IgD-negative memory B cell (primary cell): ENCODE results near the gene GDF7. TPM values are rescaled to one million over a fixed set of nuclear protein-coding genes. Genes with fewer than 3 reads are reported as not detected.
"Not testable (repeated sequence)": the region's sequence is repeated elsewhere in the genome, so short reads cannot be mapped to it uniquely, and the experiment has no call there.

Experiments used
- H3K27ac Mint-ChIP-seq, 3 donors: one replicate each; pipeline ENCODE4 v1.8.0; 2020 to 2022; ENCODE audit warnings: mild to moderate bottlenecking in 3 of 3, mixed read lengths in 3 of 3, moderate library complexity in 1 of 3
- H3K27me3 Mint-ChIP-seq: one replicate; pipeline ENCODE4 v1.8.0; 2021; ENCODE audit warnings: mixed read lengths
- H3K36me3 Mint-ChIP-seq: one replicate; pipeline ENCODE4 v1.8.0; 2020; ENCODE audit warnings: mild to moderate bottlenecking, mixed read lengths
- H3K4me1 Mint-ChIP-seq, 3 donors: one replicate each; pipeline ENCODE4 v1.8.0; 2020 to 2022; ENCODE audit warnings: mixed read lengths in 3 of 3, mild to moderate bottlenecking in 1 of 3
- H3K4me3 Mint-ChIP-seq, 4 donors: one replicate each; pipeline ENCODE4 v1.8.0; 2020 to 2022; ENCODE audit warnings: mild to moderate bottlenecking in 4 of 4, mixed read lengths in 4 of 4, moderate library complexity in 3 of 4
- H3K9me3 Mint-ChIP-seq, 3 donors: one replicate each; pipeline ENCODE4 v1.8.0; 2020 to 2021; ENCODE audit warnings: mixed read lengths in 3 of 3, mild to moderate bottlenecking in 1 of 3
- polyA plus RNA-seq: library from polyadenylated mRNA; unstranded; fragments of 300-500 nt; fragmentation: Illumina TruSeq; gene quantifications from one replicate; pipeline ENCODE4 v1.2.3, GENCODE V29; 2021

Gene GDF7
- polyA plus RNA-seq, 1 donor from 2014 or later = 0.74 TPM

DNA sequence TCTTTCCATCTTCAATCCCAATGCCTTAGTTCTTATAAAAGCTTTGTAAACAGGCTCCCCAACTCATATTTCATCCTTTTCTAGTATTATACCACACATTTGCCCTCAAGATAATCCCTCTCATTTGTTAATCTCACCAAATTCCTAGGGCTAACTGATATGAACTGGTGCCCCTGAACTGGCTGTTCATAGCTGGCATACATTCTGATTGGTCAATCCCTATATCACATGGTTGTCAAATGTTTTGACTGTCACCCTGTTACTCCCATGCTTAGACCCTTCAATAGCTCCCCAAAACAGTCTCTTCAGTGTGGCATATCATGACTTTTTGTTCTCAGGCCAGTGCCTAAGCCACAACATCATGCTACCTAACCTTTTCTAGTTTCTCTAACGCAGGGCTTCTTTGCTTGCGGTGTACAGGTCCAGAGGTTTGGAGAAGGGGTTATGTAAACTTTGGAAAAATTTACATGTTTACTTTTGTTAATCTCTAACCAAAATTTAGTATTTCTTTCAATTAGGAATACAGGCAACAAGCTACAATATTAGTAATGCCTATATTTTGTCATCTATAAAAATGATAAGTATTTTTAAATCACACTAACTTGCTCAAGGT, 30.5 kb downstream of the GDF7 start:
- Mint-ChIP-seq H3K9me3 (no peaks in the 10 kb centered on the region), H3K4me3 (no peak overlapping the region), H3K27ac (peak overlapping the region in 1 of 3 donors; percentile 29), H3K4me1 (peaks cover 11 to 25% (median 17%) of the 10 kb centered on the region in 3 donors), H3K27me3 (no peaks in the 10 kb centered on the region), H3K36me3 (peaks cover 4% of the 10 kb centered on the region)

DNA sequence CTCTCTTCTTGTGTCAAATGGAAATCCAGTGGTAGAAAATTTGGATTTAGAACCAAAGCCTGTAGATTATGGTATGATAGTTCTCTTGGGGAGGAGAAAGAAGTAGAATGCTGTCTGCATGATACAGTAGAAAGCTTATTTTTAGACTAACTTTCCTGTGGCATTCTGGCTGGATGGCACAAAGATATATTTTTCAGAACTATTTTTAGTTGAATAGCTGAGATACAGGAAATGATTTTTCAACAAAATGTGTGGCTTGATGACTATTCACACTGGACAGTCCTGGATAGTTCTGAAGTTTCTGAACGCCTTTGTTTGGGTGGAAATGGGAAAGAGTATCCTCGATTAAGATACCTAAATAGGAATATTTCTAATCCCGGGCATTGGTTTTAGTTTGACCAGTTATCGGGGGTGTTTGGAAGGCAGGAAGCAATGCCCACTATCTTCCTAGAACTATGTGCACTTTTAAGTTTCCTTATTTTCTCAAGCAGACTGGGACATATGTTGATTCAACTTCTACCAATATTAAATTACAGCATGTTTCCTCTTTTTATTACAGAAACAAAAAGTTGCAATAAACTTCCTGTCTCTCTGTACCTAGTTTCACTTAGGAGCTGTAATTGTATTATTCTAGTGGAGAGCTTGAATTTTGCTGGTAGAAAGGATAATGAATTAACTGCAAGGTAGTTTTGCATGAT, 32.1 kb downstream of the GDF7 start:
- Mint-ChIP-seq H3K4me3 (peak overlapping the region in 2 of 4 donors; percentile 59 to 76), H3K36me3 (peaks cover 9% of the 10 kb centered on the region), H3K9me3 (no peaks in the 10 kb centered on the region), H3K27ac (peak overlapping the region in 1 of 3 donors; percentile 9), H3K27me3 (no peaks in the 10 kb centered on the region), H3K4me1 (peaks cover 11 to 25% (median 20%) of the 10 kb centered on the region in 3 donors)

DNA sequence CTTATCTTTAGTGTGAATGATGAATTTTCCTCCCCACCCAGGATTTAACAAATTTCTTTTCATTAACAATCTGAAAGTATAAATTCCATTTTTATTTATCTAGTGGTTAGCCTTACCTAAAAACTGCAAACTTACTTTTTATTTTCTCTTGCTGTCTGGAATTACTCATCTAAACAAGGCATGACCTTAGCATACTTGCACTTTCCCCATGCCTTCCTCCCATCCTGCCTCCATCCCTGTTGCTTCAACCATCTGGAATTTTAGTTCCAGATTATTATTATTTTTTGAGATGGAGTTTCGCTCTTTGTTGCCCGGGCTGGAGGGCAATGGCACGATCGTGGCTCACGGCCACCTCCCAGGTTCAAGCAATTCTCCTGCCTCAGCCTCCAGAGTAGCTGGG, 35.6 kb downstream of the GDF7 start:
- Mint-ChIP-seq H3K4me3 (no peak overlapping the region), H3K27ac (no peak overlapping the region), H3K9me3 (no peaks in the 10 kb centered on the region), H3K27me3 (no peaks in the 10 kb centered on the region), H3K36me3 (peaks cover 10% of the 10 kb centered on the region), H3K4me1 (peaks cover 15 to 26% (median 21%) of the 10 kb centered on the region in 3 donors)

DNA sequence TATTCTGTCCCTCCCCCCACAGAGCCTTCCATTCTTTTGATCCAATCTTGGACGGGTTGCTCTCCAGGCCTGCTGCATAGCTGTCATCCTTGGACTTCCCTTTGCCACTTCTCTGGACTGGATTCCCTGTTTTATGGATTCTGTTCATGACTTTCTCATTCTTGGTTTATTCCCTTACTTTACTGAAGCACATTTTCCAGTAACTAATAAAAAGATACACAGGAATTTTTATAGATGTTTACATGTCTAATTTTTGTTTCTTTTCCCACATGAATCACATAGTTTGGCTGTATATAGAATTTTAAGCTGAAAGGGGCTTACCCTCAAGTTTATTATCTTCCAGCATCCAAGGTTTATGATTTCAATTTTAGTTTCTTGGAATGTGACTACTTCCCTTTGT, 37.9 kb downstream of the GDF7 start:
- no peaks in the 10 kb centered on the region for H3K9me3 Mint-ChIP-seq
- H3K4me3 Mint-ChIP-seq = no peak overlapping the region
- peaks cover 4 to 14% (median 9%) of the 10 kb centered on the region in 3 donors for H3K4me1 Mint-ChIP-seq
- H3K27me3 Mint-ChIP-seq = no peaks in the 10 kb centered on the region
- peaks cover 12% of the 10 kb centered on the region for H3K36me3 Mint-ChIP-seq
- no peak overlapping the region for H3K27ac Mint-ChIP-seq

DNA sequence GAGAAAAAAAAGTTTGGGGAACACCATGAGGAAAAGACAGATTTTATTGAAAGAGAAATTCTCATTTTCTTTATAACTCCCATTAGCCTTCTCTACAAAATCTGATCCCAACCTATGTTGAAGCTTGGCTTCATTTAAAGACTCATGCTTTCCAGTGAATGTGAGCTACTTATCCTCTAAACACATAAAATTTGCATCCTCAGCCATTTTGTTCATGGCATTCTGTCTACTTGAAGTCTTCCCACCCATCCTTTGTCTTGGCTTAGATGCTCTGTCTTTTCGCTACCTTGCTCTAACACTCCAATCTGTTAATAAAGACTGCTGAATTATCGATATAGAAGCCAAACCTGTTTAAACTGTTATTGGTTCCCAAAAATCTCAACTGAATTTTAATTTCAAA, 39.3 kb downstream of the GDF7 start:
- Mint-ChIP-seq H3K4me3 (no peak overlapping the region), H3K9me3 (no peaks in the 10 kb centered on the region), H3K4me1 (peaks cover 4 to 11% (median 8%) of the 10 kb centered on the region in 3 donors), H3K27me3 (no peaks in the 10 kb centered on the region), H3K36me3 (peaks cover 15% of the 10 kb centered on the region), H3K27ac (no peak overlapping the region)

DNA sequence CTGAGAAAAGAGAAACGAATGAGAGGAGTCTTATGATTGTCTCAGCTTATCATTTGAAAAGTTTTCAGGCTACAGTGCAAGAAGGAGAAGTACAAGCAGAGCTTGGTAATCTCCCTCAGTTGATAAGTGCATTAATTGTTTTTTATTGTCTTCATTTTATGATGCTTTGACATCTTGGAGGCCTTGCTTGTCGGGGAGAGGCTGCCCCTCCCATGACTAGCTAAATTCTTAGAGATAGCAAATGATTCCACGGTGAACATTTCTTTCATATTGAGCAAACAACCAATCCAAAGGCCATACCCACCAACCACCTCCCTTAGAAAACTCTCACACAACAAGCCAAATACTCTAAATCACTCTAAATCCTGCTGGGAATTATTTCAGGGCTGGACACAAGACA, 39.8 kb downstream of the GDF7 start:
- Mint-ChIP-seq H3K4me1 (peaks cover 4 to 9% (median 8%) of the 10 kb centered on the region in 3 donors), H3K36me3 (peaks cover 17% of the 10 kb centered on the region), H3K4me3 (no peak overlapping the region), H3K27me3 (no peaks in the 10 kb centered on the region), H3K27ac (no peak overlapping the region), H3K9me3 (no peaks in the 10 kb centered on the region)

DNA sequence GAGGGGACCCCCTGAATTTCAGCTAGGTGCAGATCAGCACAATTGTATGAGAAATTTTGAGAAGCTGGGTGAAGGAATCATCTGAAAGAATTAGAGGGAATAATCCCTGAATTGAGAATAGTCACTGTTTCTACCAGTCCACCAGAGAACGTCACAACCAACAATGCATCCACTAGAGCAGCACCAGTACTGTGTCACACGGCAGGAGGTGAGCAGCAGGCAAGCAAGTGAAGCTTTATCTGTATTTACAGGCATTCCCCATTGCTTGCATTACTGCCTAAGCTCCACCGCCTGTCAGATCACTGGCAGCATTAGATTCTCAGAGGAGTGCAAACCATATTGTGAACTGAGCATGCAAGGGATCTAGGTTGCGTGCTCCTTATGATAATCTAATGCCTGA, 40.7 kb downstream of the GDF7 start:
- Mint-ChIP-seq H3K4me3 (no peak overlapping the region), H3K36me3 (peaks cover 17% of the 10 kb centered on the region), H3K27me3 (no peaks in the 10 kb centered on the region), H3K9me3 (no peaks in the 10 kb centered on the region), H3K4me1 (peaks cover 4 to 8% (median 7%) of the 10 kb centered on the region in 3 donors), H3K27ac (no peak overlapping the region)

DNA sequence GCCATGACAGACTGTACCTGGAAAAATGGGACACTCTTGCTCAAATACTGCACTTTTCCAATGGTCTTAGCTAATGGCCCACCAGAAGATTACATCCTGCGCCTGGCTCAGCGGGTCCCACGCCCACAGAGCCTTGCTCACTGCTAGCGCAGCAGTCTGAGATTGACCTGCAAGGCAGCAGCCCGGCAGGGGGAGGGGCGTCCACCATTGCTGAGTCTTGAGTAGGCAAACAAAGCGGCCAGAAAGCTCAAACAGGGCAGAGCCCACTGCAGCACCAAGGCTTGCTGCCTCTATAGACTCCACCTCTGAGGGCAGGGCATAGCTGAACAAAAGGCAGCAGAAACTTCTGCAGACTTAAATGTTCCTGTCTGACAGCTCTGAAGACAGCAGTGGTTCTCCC, 44.7 kb downstream of the GDF7 start:
- H3K9me3 Mint-ChIP-seq, H3K27ac Mint-ChIP-seq, H3K4me3 Mint-ChIP-seq, H3K27me3 Mint-ChIP-seq: not testable (repeated sequence)
- peaks cover 10 to 15% (median 10%) of the 10 kb centered on the region in 3 donors for H3K4me1 Mint-ChIP-seq
- peaks cover 19% of the 10 kb centered on the region for H3K36me3 Mint-ChIP-seq

DNA sequence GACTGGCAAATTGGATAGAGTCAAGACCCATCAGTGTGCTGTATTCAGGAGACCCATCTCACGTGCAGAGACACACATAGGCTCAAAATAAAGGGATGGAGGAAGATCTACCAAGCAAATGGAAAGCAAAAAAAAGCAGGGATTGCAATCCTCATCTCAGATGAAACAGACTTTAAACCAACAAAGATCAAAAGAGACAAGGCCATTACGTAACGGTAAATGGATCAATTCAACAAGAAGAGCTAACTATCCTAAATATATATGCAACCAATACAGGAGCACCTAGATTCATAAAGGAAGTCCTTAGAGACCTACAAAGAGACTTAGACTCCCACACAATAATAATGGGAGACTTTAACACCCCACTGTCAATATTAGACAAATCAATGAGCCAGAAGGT, 46.6 kb downstream of the GDF7 start:
- peaks cover 8 to 12% (median 10%) of the 10 kb centered on the region in 3 donors for H3K4me1 Mint-ChIP-seq
- H3K27me3 Mint-ChIP-seq, H3K4me3 Mint-ChIP-seq, H3K9me3 Mint-ChIP-seq: not testable (repeated sequence)
- peaks cover 19% of the 10 kb centered on the region for H3K36me3 Mint-ChIP-seq
- H3K27ac Mint-ChIP-seq = peak overlapping the region in 1 of 3 donors; percentile 67

DNA sequence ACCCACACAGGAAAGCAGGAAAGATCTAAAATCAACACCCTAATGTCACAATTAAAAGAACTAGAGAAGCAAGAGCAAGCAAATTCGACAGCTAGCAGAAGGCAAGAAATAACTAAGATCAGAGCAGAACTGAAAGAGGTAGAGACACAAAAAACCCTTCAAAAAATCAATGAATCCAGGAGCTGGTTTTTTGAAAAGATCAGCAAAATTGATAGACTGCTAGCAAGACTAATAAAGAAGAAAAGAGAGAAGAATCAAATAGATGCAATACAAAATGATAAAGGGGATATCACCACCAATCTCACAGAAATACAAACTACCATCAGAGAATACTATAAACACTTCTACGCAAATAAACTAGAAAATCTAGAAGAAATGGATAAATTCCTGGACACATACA, 47.5 kb downstream of the GDF7 start:
- Mint-ChIP-seq H3K4me3 (peak overlapping the region in 1 of 4 donors; percentile 30), H3K9me3 (peaks cover 0 to 12% (median 9%) of the 10 kb centered on the region in 3 donors), H3K27ac (peak overlapping the region in 1 of 3 donors; percentile 67), H3K4me1 (peaks cover 8 to 12% (median 10%) of the 10 kb centered on the region in 3 donors), H3K36me3 (peaks cover 21% of the 10 kb centered on the region)
- not testable (repeated sequence) for H3K27me3 Mint-ChIP-seq

DNA sequence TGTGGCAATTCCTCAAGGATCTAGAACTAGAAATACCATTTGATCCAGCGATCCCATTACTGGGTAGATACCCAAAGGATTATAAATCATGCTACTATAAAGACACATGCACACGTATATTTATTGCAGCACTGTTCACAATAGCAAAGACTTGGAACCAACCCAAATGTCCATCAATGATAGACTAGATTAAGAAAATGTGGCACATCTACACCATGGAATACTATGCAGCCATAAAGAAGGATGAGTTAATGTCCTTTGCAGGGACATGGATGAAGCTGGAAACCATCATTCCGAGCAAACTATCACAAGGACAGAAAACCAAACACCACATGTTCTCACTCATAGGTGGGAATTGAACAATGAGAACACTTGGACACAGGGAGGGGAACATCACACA, 49.2 kb downstream of the GDF7 start:
- Mint-ChIP-seq H3K4me1 (peaks cover 12 to 16% (median 13%) of the 10 kb centered on the region in 3 donors), H3K36me3 (peaks cover 16% of the 10 kb centered on the region), H3K27ac (peak overlapping the region in 1 of 3 donors; percentile 65), H3K9me3 (peaks cover 0 to 12% (median 9%) of the 10 kb centered on the region in 3 donors)
- not testable (repeated sequence) for H3K27me3 Mint-ChIP-seq, H3K4me3 Mint-ChIP-seq

DNA sequence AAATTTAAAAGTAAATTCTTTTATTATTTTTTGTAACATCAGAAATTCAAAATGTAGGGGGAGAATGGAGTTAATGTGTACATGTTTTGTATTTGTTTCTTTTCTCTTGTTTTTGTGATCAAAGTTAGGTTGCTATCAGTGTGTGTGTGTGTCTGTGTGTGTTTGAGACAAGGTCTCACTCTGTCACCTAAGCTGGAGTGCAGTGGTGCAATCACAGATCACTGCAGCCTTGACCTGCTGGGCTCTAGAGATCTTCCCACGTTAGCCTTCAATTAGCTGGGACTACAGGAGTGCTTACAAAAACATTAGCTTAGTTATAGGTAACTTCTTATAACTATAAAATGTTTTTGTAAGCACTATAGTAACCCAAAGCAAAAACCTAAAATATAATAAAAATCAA, 50.7 kb downstream of the GDF7 start:
- peaks cover 12% of the 10 kb centered on the region for H3K36me3 Mint-ChIP-seq
- H3K9me3 Mint-ChIP-seq = peaks cover 0 to 12% (median 9%) of the 10 kb centered on the region in 3 donors
- no peak overlapping the region for H3K27ac Mint-ChIP-seq
- H3K27me3 Mint-ChIP-seq = no peaks in the 10 kb centered on the region
- no peak overlapping the region for H3K4me3 Mint-ChIP-seq
- H3K4me1 Mint-ChIP-seq = peaks cover 12 to 16% (median 13%) of the 10 kb centered on the region in 3 donors

DNA sequence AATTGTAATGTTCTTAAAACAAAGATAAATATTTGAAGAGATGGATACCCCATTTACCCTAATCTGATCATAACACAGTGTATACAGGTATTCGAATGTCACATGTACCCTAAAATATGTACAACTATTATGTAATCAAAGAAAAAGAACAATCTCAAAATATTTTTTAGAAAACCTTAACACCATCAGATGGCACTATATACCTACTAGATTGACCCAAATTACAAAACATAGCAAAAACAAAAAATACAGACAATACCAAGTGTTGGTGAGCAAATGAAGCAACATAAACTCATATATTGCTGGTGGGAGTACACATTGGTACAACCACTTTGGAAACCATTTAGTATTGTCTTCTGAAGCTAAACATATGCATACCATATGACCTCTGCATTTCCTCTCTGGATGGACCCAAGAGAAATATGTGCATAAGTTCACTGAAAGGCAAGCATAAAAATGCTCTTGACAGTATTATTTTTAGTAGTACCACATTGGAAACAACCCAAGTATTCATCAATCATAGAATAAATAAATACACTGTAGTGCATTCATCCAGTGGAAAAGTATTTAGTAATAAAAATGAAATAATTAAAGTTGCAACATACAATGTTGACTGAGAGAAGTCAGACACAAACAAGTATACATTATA, 55.8 kb downstream of the GDF7 start:
- Mint-ChIP-seq H3K27ac (no peak overlapping the region), H3K27me3 (no peaks in the 10 kb centered on the region), H3K4me1 (peaks cover 2 to 6% (median 6%) of the 10 kb centered on the region in 3 donors), H3K9me3 (peaks cover 0 to 8% (median 7%) of the 10 kb centered on the region in 3 donors), H3K4me3 (no peak overlapping the region), H3K36me3 (peaks cover 2% of the 10 kb centered on the region)

DNA sequence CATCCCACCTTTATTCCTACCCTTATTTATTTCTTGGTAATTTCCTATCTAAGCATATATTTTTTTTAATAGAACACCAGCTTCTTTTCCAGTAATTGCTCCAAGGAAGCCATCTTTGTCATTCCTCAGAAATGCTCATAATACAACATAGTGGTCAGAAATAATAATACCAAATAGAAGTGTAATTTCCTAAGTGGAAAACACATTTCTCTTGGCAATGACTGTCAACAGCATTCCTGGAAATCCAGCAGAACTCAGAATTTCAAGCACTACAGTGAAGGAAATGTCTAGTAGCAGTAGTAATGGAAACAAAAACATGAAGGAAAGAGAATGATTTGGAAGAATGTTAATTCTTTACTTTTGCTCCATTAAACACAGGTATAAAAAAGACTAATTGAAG, 56.6 kb downstream of the GDF7 start:
- Mint-ChIP-seq H3K27ac (no peak overlapping the region), H3K4me1 (peaks cover 2 to 6% (median 6%) of the 10 kb centered on the region in 3 donors), H3K9me3 (peaks cover 0 to 3% (median under 1%) of the 10 kb centered on the region in 3 donors), H3K36me3 (peaks cover 4% of the 10 kb centered on the region), H3K27me3 (no peaks in the 10 kb centered on the region), H3K4me3 (no peak overlapping the region)

DNA sequence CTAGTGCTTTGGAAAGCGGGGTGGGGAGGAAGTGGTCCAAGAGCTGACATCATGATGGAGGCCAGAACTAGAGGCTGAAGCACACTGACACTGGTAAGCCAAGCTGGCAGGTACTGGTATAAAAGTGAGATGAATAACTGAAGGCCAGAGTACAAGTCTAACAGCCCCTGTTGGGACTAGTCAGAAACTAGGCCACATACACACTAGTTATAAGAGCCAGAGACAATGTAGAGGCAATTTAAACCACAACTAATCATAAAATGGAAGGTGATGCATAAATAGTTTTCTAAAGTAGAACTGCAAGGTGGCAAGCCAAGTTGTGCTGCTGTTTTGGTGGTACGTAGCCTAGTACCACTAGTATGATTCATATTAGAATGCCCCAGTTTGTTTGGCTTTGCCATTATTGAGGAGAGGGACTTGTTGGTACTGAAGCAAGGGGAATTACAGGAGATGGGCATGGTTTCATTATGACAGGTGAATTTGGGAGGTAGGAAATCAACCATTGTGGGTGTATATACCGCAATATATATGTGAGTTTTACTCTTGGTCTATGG, 57.6 kb downstream of the GDF7 start:
- H3K4me3 Mint-ChIP-seq = no peak overlapping the region
- no peaks in the 10 kb centered on the region for H3K27me3 Mint-ChIP-seq
- H3K4me1 Mint-ChIP-seq = peaks cover 2 to 6% (median 6%) of the 10 kb centered on the region in 3 donors
- peaks cover 2% of the 10 kb centered on the region for H3K36me3 Mint-ChIP-seq
- no peaks in the 10 kb centered on the region for H3K9me3 Mint-ChIP-seq
- H3K27ac Mint-ChIP-seq = peak overlapping the region in 1 of 3 donors; percentile 83
